Stimulated activated CD4-positive, alpha-beta T cell treated with anti-CD3 and anti-CD28 coated beads, TNF-alpha, amount 100 ng/mL, for 24 hours (primary cell): Measurements from ENCODE around the gene MTHFS.
"Not testable (repeated sequence)": the region's sequence is repeated elsewhere in the genome, so short reads cannot be mapped to it uniquely, and the experiment has no call there.

Source experiments
- DNase-seq, 3 experiments: peaks; one replicate each; pipeline ENCODE4 v3.0.0-alpha.2; 2020; ENCODE audit warnings: low read depth in 3 of 3

MTHFS gene

DNA sequence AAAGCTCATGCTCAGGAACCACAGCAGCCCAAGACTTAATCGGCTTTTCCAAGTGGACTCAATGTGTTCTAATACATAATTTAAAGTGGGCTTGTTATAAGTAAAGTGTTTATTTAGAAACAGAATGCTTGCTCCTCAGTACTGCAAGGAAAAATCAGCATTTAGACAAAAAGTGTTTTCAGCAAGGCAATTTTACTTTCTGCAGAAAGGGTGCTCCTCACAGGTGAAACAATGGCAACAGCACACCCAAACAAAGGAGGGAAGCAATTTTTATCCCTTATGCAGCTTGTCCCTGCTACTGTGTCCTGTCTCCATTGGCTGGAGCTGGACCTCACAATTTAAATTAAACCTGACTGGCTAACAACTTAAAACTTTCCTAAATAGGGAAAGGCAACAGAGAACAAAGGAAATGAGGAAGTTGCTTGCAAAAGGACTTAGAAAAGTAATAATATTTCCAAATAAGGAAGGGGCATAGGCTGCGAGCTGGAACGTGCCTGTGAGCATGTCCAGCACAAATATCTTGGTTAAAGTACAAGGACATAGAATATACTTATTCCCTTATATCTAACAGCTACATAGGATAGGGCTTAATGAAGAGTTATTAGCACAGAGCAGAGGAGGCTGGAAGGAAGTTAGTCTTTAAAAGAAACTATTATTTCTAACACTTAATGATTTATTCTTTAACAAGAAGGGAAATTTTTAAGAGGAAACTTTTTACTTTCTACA lies 19.1 kb upstream of the MTHFS start:
- DNase-seq: not testable (repeated sequence)

DNA sequence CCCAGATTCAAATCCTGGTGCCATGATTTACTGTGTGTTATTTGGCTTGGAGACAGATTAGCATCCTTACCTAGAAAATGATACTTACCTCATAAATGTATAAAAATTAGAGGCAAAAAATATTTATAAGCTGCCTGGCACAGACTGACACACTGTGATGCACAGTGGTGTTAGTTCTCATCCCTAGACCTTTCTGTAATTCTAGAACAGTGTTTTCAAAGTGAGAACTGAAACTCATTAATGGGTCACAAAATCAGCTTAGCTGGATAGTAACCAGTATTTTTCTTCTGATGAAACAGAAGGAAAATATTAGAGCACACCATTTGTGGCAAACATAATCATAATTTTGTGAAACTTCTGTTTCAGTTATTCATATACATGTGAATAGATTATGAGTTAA lies 17.9 kb upstream of the MTHFS start:
- DNase-seq: no peak

- DNase-seq: not testable (repeated sequence)
These were observed 12.9 kb upstream of the MTHFS start for GRCh38 chr15:79909556-79910335.

DNA sequence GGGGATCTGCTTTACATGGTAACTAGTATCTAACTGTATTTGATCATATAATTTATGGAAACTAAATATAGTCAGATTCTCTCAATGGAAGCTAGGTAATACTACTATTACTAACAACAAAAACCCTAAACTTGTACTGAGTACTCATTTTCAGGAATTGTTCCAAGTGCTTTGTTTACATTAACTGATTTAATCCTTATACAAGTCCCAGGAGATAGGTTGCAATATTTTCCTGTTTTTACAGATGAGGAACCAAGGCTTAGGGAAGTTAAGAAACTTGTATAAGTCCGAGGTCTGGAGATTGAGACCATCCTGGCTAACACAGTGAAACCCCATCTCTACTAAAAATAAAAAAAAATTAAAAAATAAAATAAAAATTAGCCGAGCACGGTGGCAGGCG lies 7.5 kb upstream of the MTHFS start:
- no peak for DNase-seq

DNA sequence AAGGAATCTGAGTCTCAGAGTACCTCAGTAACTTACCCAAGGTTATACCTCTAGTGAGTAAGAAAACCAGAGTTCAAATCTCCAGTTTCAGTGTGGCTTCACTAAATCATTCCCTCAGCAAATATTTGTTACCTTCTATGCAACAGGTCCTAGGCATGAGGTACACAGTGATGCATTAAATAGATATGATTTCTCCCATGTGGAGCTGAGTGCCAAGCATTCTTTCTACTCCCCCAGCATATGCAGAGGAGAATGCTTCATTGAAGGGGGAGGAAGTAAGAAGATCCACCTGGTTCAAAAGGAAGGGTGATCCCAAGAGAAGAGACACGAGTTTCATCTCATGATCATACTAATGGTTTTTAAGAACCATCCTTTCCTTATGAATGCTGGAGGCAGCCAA lies 6.8 kb upstream of the MTHFS start:
- DNase-seq: no peak

- DNase-seq: no peak
These were observed 6.3 kb upstream of the MTHFS start for GRCh38 chr15:79903144-79903543.

DNA sequence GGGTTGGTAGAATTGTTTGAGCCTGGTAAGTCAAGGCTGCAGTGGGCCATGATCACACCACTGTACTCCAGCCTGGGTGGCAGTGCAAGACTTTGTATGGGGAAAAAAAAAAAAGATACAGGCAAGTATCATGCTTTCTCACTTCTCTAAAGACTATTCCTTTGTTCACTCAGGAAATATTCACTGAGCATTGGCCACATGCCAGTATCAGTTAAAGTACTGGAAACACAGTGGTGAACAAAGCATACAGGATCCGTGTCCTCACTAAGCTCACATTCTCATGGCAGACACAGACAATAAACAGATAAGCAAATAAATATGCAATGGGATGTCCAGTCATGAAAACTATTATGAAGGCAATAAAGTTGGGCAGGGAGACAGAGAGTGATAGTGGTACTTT lies 5.1 kb upstream of the MTHFS start:
- DNase-seq: no peak

- DNase-seq: not testable (repeated sequence)
These were observed 4.1 kb upstream of the MTHFS start for GRCh38 chr15:79900818-79901378.

- DNase-seq: no peak
These were observed 3.3 kb upstream of the MTHFS start for GRCh38 chr15:79900087-79900486.

DNA sequence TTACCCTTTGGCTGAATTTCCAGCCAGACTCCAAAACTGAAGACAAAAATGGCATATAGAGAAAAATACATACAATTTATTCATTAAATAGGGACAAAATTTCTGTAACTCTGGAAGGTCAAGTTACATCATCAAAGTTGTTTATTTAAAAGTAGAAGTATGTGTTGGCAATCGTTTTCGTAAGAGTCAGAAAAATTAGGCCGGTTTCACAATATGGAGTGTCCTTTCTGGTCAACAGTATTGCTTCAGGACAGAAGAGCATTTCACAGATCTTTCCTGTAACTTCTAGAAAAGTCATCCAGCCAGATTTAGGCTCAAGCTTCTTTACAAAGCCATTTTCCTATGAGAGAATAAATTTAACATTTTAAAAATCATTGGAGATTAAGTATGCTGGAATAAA lies 2.0 kb upstream of the MTHFS start:
- not testable (repeated sequence) for DNase-seq

- no peak for DNase-seq
These were observed 1.6 kb upstream of the MTHFS start for GRCh38 chr15:79898369-79898768.

- peak in 1 of 3 experiments; percentile 7 for DNase-seq
These were observed 893 bp upstream of the MTHFS start for GRCh38 chr15:79897701-79898113.

- no peak for DNase-seq
These were observed 515 bp upstream of the MTHFS start for GRCh38 chr15:79897380-79897678.

DNA sequence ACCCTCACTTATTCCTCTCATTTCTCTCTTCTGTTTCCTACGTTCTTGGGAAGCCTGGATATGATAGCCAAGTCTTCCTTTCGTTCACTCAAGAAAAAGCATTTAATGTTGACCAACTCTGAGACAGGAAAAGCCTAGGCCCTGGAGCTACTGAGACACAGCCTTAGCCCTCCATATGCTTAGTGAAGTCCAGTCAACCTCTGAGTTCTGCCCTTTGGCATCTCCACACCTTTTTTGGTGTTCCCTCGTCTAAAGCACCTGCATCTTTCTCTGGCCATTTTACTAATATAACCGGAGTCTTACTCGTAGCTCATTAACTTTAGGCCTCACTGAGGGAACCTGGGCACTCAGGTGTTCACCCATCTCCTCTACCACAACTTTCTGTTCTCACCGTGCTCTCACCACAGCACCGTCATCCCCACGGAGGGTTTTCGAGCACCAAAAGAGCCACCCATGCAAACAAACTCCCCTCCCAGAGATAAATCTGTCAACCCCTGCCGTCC lies 632 bp downstream of the MTHFS start:
- DNase-seq: no peak

DNA sequence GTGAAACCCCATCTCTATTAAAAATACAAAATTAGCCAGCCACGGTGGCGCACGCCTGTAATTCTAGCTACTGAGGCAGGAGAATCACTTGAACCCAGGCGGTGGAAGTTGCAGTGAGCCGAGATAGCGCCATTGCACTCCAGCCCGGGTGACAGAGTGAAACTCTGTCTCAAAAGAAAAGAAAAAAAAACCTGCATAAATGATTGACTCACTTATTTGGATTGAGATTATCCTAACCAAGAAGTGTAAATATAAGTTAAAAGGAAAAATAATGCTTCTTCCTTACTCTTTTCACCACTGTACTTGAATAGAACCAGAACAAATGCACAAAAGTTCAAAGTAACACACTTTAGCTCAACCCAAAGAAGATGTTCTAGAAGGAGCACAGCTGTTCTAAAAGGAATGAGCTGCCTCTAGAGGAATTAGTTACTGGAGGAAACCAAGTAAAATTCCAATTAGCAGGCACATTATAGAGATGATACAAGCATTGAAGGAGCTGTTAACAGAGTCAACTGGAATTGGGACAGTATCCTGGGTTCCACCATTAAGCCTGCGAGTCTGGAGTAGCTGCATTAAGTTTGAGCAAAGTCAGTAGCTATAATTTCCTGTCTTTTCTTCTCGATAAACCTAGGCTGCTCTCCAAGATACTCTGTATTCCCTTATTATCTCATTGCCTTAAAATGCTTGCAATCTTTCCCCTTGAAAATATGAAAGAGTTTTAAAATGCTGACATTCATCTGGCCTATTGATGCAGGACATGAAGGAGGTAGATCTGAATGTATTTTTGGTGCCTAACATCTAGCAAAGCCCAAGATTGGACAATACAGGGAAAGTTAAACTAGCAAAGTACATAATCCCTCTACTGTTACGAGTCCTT lies 9.5 kb downstream of the MTHFS start:
- DNase-seq: no peak

- no peak for DNase-seq
These were observed 10.7 kb downstream of the MTHFS start for GRCh38 chr15:79886124-79886523.

- no peak for DNase-seq
These were observed 12.6 kb downstream of the MTHFS start for GRCh38 chr15:79884204-79884596.

GRCh38 chr15:79883579-79884203 lies 13.1 kb downstream of the MTHFS start:
- no peak for DNase-seq

GRCh38 chr15:79881668-79882067 lies 15.1 kb downstream of the MTHFS start:
- DNase-seq: no peak

DNA sequence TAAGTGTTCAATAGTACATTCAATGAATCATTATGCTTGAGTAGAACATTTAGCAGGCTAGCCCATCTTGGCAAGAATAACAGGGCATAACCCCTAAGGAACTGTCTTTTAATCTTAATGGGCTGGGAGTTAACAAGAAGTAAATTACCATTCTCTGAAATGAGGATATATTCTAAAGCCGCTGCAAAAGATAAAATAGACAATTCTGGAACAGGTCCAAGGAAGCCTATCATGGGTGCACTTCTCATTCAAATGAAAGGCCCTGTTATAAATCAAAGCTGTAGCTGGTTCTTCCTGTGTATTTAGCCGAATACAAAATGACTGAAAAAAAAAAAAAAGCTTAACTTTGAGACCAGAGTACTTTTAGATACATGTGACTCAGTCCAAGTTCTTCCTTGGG lies 15.6 kb downstream of the MTHFS start:
- DNase-seq: no peak

GRCh38 chr15:79878078-79878705 lies 18.6 kb downstream of the MTHFS start:
- no peak for DNase-seq
